GM15510 (cell line): ENCODE data around the gene PHF21A.

Experiments used
- POLR2A ChIP-seq: IDR thresholded peaks from 3 replicates; pipeline ENCODE4 v1.6.1; 2011; ENCODE audit warnings: borderline replicate concordance; ENCODE audit not compliant: insufficient read length; ENCODE audit errors: extremely low read depth

Gene PHF21A

GRCh38 chr11:46125284-46125683 is 4.0 kb upstream of the PHF21A start:
- no peak for TF ChIP-seq POLR2A

GRCh38 chr11:46122945-46123715 is 1.9 kb upstream of the PHF21A start:
- no peak for TF ChIP-seq POLR2A

GRCh38 chr11:46121724-46122477 is 647 bp upstream of the PHF21A start:
- TF ChIP-seq POLR2A: peak; percentile 75

DNA sequence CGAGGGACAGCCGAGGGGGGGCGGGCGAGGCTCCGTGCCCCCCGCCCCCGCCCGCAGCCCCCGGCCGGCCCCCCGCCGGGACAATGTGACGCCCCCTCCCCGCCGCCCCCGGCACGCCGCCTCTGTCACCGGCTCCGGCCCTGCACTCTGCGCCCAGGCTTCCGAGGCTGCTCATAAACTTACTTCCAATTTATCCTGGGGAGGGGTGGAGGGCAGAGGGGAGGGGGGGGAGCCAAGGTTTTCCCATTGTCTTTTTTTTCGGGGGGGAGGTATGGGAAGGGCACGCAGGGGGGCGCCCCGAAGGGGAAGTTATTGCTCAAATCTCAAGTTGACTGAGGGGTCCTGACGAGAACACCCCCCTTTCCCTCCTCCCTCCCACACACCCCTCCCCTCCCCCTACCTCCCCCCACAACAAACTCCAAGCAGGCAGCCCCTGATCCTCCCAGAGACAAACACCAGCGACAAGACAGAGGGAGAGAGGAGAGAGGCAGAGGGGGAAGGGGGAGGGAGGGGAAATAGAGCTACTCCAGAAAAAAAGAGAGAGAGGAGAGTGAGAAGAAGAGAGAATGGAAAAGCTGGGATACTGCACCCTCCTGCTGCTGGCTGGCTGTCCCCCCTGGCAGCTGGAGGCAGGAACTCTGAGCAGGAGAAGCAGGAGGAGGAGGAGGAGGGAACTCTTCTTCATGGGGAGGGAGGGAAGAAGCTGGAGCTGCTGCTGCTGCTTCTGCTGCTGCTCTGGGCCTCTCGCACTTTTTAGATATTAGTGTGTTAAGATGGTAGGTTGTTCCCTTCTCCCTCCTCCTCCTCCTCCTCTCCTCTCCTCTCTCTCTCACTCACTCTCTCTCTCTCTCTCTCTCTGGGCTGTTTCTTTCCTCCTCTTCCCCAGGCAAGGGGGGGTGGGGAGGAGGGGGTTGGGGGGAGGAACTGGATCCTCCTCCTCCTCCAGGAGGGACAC is 631 bp downstream of the PHF21A start:
- TF ChIP-seq POLR2A: no peak

DNA sequence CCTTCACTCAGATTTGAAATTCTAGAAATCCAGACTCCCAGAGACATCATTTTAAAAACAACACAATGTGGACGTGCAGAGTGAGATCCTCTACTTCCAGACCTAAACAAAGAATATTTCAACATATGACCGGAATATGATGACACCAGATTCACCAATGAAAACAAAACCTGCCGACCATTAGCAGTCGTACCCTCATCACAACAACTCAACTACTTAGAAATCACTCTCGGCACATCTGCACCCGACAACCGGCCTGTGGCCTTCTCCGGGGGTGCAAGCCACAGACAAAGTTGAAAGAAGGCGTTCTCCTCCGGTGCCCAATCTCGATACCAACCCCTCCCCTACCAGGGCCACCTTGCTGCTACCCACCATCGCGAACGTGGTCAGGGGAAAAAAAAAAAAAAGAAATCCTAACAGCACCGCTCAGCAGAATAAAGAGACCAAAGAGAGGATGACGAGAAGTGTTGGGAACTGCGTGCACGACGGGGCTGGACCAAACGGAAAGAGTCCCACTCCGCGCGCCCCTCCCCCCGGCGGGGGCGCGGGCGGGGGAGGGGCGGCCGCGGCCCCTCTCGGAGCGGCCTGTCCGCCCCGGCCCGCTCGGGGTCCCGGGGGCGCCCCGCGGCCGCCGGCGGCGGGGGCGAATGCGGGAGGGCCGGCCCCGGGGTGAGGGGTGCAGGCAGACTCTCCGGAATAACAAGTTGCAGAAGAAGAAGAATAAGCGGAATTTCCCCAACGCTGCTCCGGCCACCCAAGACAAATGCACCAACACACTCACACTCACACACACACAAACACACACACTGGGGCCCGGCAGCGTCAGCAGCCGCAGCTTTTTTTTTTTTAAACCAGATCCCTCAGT is 1.7 kb downstream of the PHF21A start:
- TF ChIP-seq POLR2A: peak; percentile 16

GRCh38 chr11:46118702-46119351 is 2.4 kb downstream of the PHF21A start:
- TF ChIP-seq POLR2A: no peak

DNA sequence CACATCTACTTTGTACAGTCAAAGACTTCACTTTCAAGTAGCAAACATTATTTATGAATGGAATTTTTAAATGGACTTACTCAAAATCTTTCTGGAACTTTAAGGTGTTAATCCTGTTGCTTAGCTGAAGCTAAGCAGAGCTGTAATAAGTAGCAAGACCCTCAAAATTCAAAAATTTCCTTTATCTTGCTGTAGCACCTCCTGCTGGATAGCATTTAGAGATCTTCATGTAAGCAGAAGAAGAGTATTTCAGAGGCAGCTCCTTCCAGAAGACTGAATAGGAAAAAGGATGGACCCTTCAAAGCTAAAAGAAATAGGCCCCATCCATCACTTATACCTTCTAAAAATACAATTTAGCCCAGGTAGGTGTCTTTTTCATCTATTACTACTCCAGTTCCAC is 3.4 kb downstream of the PHF21A start:
- TF ChIP-seq POLR2A: no peak

DNA sequence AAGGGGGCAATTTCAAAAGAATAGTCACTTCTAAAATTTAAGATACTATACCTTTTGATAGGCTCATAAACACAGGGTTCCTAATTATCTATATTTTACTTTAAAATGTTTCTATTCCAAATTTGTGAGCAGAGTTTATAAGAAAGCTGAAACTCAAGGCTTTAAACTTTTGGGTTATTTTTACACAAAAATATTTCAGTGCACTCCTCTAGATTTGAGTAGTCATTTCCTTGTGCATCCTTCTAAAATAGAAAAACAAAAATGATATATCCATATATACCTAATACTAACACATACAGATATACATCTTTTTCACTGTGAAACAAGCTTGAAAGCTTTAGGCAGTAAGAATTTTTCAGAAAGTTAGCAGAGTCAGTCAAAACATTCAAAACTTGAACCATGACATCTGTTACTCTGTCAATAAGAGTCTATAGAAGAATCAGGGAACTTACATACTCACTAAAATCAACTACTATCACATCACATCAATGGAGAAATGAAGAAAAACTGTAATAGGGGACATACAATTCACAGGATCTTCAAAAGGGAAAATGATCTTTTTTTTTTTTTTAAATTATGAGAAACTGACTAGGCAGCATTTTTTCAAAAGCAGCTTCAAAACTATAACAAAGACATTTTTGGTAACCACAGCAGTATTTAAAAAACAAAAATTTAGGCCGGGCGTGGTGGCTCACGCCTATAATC is 5.1 kb downstream of the PHF21A start:
- TF ChIP-seq POLR2A: no peak

DNA sequence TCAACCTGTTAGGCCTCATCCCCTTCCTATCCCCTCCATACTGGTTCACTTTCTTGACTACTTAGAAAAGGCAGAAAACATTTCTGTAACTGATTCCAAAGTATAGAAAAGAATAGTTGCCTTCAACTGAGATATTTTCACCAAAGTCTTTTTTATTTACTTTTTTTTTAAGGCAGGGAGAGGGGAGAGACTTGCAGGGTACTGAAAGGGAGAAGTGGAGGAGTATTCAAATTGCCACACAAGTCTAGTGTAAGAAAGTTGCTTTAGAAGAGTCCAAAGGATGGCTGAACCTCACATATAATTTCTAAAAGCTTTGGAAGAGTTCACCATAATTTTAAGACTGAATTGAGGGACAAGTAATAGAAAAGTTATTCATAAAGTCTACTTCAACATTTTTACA is 6.3 kb downstream of the PHF21A start:
- no peak for TF ChIP-seq POLR2A

GRCh38 chr11:46114378-46114777 is 6.9 kb downstream of the PHF21A start:
- TF ChIP-seq POLR2A: no peak

DNA sequence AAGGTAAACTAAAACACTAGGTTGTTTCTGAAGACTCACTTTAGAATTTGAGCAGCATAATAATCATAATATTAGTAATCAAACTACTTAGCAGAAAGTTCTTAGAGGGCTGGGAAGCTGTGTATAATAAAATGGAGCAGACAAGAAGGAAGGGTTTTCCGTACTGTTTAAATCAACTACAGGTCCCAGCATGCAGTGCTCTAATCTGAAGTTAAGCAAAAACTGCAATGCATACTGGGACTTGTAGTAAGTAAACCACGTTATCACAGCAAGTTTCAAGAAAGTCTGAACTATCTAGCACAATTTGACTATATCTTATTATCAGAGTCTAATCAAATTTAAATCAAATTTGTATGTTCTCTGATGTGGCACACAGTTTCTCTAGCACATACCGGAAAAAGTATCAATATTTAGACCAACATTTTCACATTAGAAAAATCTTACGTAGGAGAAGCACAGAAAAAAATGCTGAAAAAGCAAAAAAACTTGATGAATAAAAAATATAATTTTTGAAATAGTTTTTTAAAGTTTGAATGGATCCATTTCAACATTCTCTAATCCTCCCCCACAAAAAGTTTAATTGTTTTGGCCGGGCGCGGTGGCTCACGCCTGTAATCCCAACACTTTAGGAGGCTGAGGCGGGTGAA is 8.2 kb downstream of the PHF21A start:
- TF ChIP-seq POLR2A: no peak

GRCh38 chr11:46108751-46109150 is 12.5 kb downstream of the PHF21A start:
- TF ChIP-seq POLR2A: no peak
